RWPE1 (cell line): Measurements from ENCODE around the gene G0S2.
A peak's percentile ranks its signal among the peaks of the same experiment; 100 is the strongest.

ENCODE experiments used
- CTCF ChIA-PET: fragments of 350-600 bp; sonication (Branson Sonifier 250); formaldehyde crosslinking; extraction: SDS; loops from one replicate; lab custom pipeline; 2021; lab: Yijun Ruan, JAX
- POLR2A ChIA-PET: fragments of 400-600 bp; formaldehyde crosslinking; extraction: SDS; loops from one replicate; lab custom pipeline; 2020; ENCODE audit warnings: antibody characterized with exemption; ENCODE audit not compliant: low non-redundant PET; lab: Yijun Ruan, JAX
- DNase-seq: peaks from one replicate; pipeline ENCODE4 v3.0.0; 2012; ENCODE audit warnings: low spot score
- H3K27ac ChIP-seq: fragments of 450-650 bp; 2 replicates; pipeline ENCODE4 v1.5.1; 2017
- TF ChIP-seq, protein P1 (sequence below): fragments of 450-650 bp; conservative IDR thresholded peaks from 2 replicates; pipeline ENCODE4 v1.5.1; 2017; ENCODE audit warnings: low read depth, mild to moderate bottlenecking

Gene G0S2

DNA sequence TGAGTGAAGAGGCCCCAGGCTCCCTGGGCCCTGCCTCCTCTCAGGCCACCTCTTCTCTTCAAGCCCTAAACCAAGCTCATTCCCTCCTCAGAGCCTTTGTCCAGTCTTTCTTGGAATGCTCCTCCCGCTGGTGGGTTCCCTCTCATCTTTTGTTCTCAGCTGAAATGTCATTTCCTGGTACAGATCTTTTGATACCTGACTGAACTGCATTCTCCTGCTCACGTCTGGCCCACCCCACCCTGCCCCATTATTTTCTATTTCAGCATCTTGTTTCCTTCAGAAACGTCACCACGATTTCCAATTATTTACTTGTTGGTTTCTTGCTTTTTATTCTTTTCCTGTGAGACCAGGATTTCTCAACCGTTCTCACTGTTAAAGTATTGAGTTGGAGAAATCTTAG lies 39.4 kb upstream of the G0S2 start:
- POLR2A ChIA-PET = no interaction called here
- TF ChIP-seq, protein P1, sequence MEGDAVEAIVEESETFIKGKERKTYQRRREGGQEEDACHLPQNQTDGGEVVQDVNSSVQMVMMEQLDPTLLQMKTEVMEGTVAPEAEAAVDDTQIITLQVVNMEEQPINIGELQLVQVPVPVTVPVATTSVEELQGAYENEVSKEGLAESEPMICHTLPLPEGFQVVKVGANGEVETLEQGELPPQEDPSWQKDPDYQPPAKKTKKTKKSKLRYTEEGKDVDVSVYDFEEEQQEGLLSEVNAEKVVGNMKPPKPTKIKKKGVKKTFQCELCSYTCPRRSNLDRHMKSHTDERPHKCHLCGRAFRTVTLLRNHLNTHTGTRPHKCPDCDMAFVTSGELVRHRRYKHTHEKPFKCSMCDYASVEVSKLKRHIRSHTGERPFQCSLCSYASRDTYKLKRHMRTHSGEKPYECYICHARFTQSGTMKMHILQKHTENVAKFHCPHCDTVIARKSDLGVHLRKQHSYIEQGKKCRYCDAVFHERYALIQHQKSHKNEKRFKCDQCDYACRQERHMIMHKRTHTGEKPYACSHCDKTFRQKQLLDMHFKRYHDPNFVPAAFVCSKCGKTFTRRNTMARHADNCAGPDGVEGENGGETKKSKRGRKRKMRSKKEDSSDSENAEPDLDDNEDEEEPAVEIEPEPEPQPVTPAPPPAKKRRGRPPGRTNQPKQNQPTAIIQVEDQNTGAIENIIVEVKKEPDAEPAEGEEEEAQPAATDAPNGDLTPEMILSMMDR = no peak
- H3K27ac ChIP-seq = no peak overlapping the region
- no peak for DNase-seq
- CTCF ChIA-PET = no interaction called here

DNA sequence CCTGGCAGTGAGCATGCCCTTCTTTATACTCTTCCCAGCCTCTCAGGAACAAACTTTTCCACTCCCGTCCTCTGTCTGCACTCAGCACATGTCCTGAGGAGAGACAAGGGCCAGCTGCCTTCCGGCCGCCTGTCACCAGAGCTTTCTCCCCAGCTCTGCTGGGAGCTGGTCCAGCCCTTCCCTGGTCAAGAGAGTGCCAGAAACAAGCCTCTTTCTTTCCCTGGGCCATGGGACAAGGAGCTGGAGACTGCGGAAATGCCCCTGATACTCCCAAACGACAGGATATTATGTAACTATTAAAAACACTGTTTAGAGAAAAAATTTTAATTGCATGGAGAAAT lies 33.4 kb upstream of the G0S2 start:
- no peak for DNase-seq
- TF ChIP-seq, protein P1 = no peak
- CTCF ChIA-PET = no interaction called here
- H3K27ac ChIP-seq = no peak overlapping the region
- POLR2A ChIA-PET = no interaction called here

DNA sequence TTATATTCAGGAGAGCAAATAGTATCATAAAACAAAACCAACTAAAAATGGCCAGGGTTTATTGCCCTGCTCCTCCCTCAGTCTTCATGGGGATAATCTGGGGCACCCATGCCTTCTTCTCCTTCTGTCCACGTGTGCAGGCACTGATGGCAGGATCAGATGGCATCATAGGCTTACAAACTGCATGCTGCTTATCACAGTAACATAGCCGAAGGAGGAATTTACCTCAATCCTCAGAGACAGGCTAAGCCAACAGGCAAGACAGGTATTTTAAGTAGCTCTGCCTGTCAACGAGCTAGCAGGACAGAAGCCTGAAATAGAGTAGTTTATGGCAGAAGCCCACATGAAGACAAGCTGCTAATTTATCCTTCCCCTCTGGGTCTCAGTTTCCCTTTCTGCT lies 32.4 kb upstream of the G0S2 start:
- no peak for DNase-seq
- ChIA-PET CTCF (interaction anchor here (0.9 kb wide), 1 partner anchor 51 kb away, joined by 4 read pairs; no protein-coding TSS in a partner anchor), POLR2A (no interaction called here)
- H3K27ac ChIP-seq = peak overlapping the region; percentile 76
- TF ChIP-seq, protein P1 = no peak

DNA sequence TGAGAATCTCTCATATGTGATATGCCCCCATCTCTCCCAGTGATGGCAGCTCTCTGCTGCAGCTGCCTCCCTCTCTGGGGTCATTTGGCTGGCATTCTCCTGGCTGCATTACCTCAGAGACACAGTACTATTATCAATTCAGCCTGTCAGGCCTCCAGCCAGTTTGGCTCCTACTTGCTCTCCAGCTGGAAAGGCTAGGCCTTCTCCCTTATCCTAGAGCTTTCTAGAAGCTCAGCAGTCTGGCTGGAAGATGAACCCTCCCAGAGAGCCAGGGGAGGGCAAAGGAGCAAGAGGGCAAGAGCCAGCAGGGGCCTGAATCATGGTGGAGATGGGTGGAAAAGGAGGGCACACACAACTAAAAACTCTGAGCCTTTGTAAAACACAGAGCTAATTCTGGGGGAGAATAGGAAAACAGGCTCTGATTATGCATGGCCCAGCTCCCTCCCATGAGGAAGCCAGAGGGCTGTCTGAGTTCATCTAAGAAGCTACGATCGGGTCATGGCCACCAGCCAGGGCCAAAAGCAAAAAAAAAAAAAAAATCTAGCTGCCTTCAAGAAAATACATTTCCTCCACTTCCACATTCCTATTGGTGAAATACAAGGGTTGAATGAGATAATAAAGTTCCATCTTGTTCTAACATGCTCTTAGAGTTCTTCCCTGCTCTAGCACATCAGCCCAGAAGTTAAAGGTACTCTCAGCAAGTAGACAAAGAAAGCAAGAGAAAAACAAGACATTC lies 31.8 kb upstream of the G0S2 start:
- CTCF ChIA-PET = interaction anchor here (0.8 to 1.6 kb wide), 4 partner anchors 14 to 117 kb away, joined by 3 to 4 read pairs (median 4); no protein-coding TSS in a partner anchor
- POLR2A ChIA-PET = interaction anchor here (0.6 to 0.7 kb wide), 2 partner anchors 8 to 11 kb away, joined by 3 read pairs; no protein-coding TSS in a partner anchor
- DNase-seq = peak; percentile 46
- TF ChIP-seq, protein P1 = no peak
- peak overlapping the region; percentile 76 for H3K27ac ChIP-seq

DNA sequence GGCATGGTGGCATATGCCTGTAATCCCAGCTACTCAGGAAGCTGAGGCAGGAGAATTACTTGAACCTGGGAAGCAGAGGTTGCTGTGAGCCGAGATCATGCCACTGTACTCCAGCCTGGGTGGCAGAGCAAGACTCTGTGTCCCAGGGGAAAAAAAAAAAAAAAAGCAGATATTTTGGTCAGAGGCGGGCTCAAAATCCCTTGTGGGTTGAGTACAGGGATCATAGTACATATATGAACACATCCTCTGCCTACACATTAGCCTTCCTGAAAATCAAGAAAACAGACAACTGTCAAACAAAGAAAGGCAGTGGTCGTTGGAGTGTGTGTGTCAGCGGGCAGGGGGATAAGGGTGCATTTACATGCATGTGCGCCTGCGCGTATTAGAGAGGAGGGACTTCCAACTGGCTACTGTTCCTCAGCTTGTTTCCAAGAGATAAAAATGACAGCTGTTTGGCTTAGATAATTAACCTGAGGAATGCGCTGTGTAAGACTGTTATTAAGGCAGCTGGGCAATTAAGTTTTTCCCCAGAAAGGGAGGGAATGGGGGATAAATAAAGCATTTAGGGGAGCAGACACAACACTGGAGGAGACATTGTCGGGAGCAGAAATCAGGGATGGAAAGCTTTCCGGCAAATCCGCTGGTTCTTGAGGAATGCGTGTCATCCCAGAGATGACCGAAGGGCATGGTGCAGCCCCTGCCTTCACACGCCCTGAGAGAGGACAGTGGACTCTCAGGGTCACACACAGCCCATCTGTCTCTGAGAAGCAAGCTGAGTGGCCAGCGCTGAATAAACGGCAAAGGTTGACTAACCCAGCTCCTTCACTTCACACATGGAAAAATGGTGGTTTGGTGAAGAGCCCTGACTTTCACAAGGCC lies 29.4 kb upstream of the G0S2 start:
- H3K27ac ChIP-seq = 0 out of 2 replicates have a peak overlapping the region, but pooled peaks have one; percentile 20
- ChIA-PET POLR2A (no interaction called here), CTCF (interaction anchor here (0.7 kb wide), 1 partner anchor 19 kb away, joined by 5 read pairs; no protein-coding TSS in a partner anchor)
- TF ChIP-seq, protein P1 = no peak
- no peak for DNase-seq

DNA sequence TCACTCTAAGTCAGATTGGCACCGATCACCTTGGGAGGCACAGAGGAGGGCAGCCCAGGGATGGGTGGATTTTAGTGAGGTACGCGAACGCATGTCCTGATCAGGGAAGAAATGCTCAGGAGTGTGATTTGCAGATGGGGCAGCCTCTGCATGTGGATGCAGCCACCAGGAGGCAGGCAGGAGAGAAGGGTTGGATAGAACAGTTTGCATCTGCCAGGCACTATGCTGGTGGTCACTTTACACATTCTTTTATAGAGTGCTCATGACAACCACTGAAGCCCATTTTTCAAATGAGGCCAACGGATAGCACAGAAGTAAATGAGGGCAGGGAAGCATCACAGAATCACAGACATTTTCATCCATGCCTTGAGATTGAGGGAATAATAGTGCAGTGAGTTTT lies 28.7 kb upstream of the G0S2 start:
- H3K27ac ChIP-seq = no peak overlapping the region
- TF ChIP-seq, protein P1 = no peak
- ChIA-PET CTCF (interaction anchor here (0.7 kb wide), 2 partner anchors 11 to 19 kb away, joined by 3 to 5 read pairs; no protein-coding TSS in a partner anchor), POLR2A (no interaction called here)
- DNase-seq = no peak
